ENCODE results near the gene IL22RA2. TPM values are rescaled to one million over a fixed set of nuclear protein-coding genes. Genes with fewer than 3 reads are reported as not detected.

The IL22RA2 gene
- total RNA-seq, 4 donors from 2014 or later: not detected

- Histone ChIP-seq H3K27me3 (no peaks in the 10 kb centered on the region), H3K4me3 (no peak overlapping the region), H3K9me3 (peaks cover 0 to 6% (median 2%) of the 10 kb centered on the region in 4 donors), H3K36me3 (no peaks in the 10 kb centered on the region), H3K27ac (no peak overlapping the region), H3K4me1 (no peaks in the 10 kb centered on the region)
- no peak for DNase-seq (ENCODE audit: low spot score in 2 of 2)
- TF ChIP-seq EP300 (IDR thresholded peaks at IDR 0.05) (no peak), CTCF (IDR thresholded peaks at IDR 0.05) (no peak), POLR2A (IDR thresholded peaks at IDR 0.05) (no peak)
These were observed 70.5 kb downstream of the IL22RA2 start for GRCh38 chr6:137102851-137103492.

GRCh38 chr6:137102050-137102848, 71.2 kb downstream of the IL22RA2 start:
- no peaks in the 10 kb centered on the region for H3K4me1 ChIP-seq
- 85 to 88% methylated on average over 3 of the region's 3 CpGs for WGBS, 2 donors
- no peak overlapping the region for H3K4me3 ChIP-seq
- no peaks in the 10 kb centered on the region for H3K27me3 ChIP-seq
- no peak for DNase-seq (ENCODE audit: low spot score in 2 of 2)
- H3K9me3 ChIP-seq: peaks cover 0 to 6% (median 2%) of the 10 kb centered on the region in 4 donors
- no peak overlapping the region for H3K27ac ChIP-seq
- H3K36me3 ChIP-seq: no peaks in the 10 kb centered on the region
- TF ChIP-seq POLR2A (IDR thresholded peaks at IDR 0.05) (no peak), CTCF (IDR thresholded peaks at IDR 0.05) (no peak), EP300 (IDR thresholded peaks at IDR 0.05) (no peak)

- peaks cover 0 to 1% (median 0%) of the 10 kb centered on the region in 4 donors for H3K4me1 ChIP-seq
- 83 to 84% methylated on average over 8 of the region's 8 CpGs for WGBS, 2 donors
- H3K27ac ChIP-seq: no peak overlapping the region
- DNase-seq (ENCODE audit: low spot score in 2 of 2): no peak
- H3K9me3 ChIP-seq: peaks cover 0 to 6% (median 2%) of the 10 kb centered on the region in 4 donors
- no peaks in the 10 kb centered on the region for H3K27me3 ChIP-seq
- TF ChIP-seq POLR2A (IDR thresholded peaks at IDR 0.05): no peak
- TF ChIP-seq EP300 (IDR thresholded peaks at IDR 0.05): no peak
- TF ChIP-seq CTCF (IDR thresholded peaks at IDR 0.05): no peak
- no peak overlapping the region for H3K4me3 ChIP-seq
- H3K36me3 ChIP-seq: no peaks in the 10 kb centered on the region
These were observed 73.6 kb downstream of the IL22RA2 start for GRCh38 chr6:137099689-137100403.

GRCh38 chr6:137097526-137097925, 75.9 kb downstream of the IL22RA2 start:
- Histone ChIP-seq H3K27me3 (no peaks in the 10 kb centered on the region), H3K27ac (no peak overlapping the region), H3K36me3 (no peaks in the 10 kb centered on the region), H3K9me3 (no peaks in the 10 kb centered on the region), H3K4me1 (peaks cover 0 to 9% (median 0%) of the 10 kb centered on the region in 4 donors), H3K4me3 (no peak overlapping the region)
- 72 to 81% methylated on average over 3 of the region's 3 CpGs for WGBS, 2 donors
- no peak for DNase-seq (ENCODE audit: low spot score in 2 of 2)
- TF ChIP-seq EP300 (IDR thresholded peaks at IDR 0.05): no peak

- Histone ChIP-seq H3K27ac (no peak overlapping the region), H3K36me3 (no peaks in the 10 kb centered on the region), H3K4me3 (no peak overlapping the region), H3K27me3 (no peaks in the 10 kb centered on the region), H3K9me3 (no peaks in the 10 kb centered on the region), H3K4me1 (peaks cover 0 to 9% (median 0%) of the 10 kb centered on the region in 4 donors)
- TF ChIP-seq CTCF (IDR thresholded peaks at IDR 0.05): no peak
- no peak for TF ChIP-seq EP300 (IDR thresholded peaks at IDR 0.05)
- no peak for TF ChIP-seq POLR2A (IDR thresholded peaks at IDR 0.05)
- DNase-seq (ENCODE audit: low spot score in 2 of 2): no peak
These were observed 76.4 kb downstream of the IL22RA2 start for GRCh38 chr6:137097057-137097456.

Data from tibial nerve (tissue), 4 donors.